Pancreas (tissue), 10 donors: ENCODE data around the gene DNAJA3. TPM values are rescaled to one million over a fixed set of nuclear protein-coding genes. Genes with fewer than 3 reads are reported as not detected.

ENCODE experiments used
- ATAC-seq, 4 donors: fragments of 200-7000 bp; cut with Tn5 transposase; one replicate each; pipeline versions ENCODE4 v1.8.0 to v1.9.1; 2020; ENCODE audit warnings: mild to moderate bottlenecking in 4 of 4, moderate library complexity in 4 of 4
- DNase-seq, 6 donors: peaks; one replicate each; pipeline ENCODE4 v3.0.0-alpha.2; 2020
- FAIRE-seq: peaks from 2 replicates; lab custom pipeline; 2012; peaks lifted over from hg19 to GRCh38; lab: Jason Lieb, UNC
- H3K27ac ChIP-seq, 4 donors: fragments of 200-600 bp; sonication (generic); 1 replicate in 3 of 4; 2 replicates in 1 of 4; pipeline versions ENCODE4 v1.5.0 to v1.8.0; 2020
- H3K27me3 ChIP-seq, 4 donors: fragments of 200-600 bp; one replicate each; pipeline ENCODE4 v1.8.0; 2021
- H3K36me3 ChIP-seq, 3 donors: fragments of 200-600 bp; sonication (generic) in 1 of 3; one replicate each; pipeline versions ENCODE4 v1.5.0 to v1.8.0; 2020 to 2021
- H3K4me1 ChIP-seq, 3 donors: fragments of 200-600 bp; one replicate each; pipeline ENCODE4 v1.8.0; 2021
- H3K4me3 ChIP-seq, 4 donors: fragments of 200-600 bp; sonication (generic) in 2 of 4; one replicate each; pipeline versions ENCODE4 v1.5.0 to v1.8.0; 2020 to 2021
- H3K9me3 ChIP-seq, 4 donors: fragments of 200-600 bp; one replicate each; pipeline ENCODE4 v1.8.0; 2021
- WGBS, 2 donors: extraction: QIAGEN DNeasy Blood & Tissue Kit; methylation state at CpG; one replicate each; pipeline ENCODE4 v1.1.7; 2013; 5-methylcytosine and 5-hydroxymethylcytosine counted together
- intact Hi-C, 3 donors: fragments of 100-400 bp; cut with DNase I; formaldehyde crosslinking; loops; one replicate each; pipeline versions ENCODE4 v1.11.1 to v1.14.2; 2022
- polyA plus RNA-seq, 2 donors: library from polyadenylated mRNA; stranded (reverse); fragments of 200-250 nt; gene quantifications; one replicate each; pipeline ENCODE4 v1.2.3, GENCODE V29; 2013
- total RNA-seq, 6 donors: library from RNA; stranded (reverse); fragmentation: NEBNext Ultra II Directional in 4 of 6; extraction: Animal tissue kit (Norgen Biotek cat#: 25700) in 4 of 6; gene quantifications; one replicate each; pipeline versions ENCODE4 v1.2.1 to v1.2.4, GENCODE V29; 2021 to 2023
- TF ChIP-seq, protein P1 (sequence below), 4 donors: fragments of 200-600 bp; sonication (generic) in 3 of 4; IDR thresholded peaks; one replicate each; pipeline versions ENCODE4 v1.5.0 to v1.8.0; 2021; ENCODE audit warnings: antibody characterized with exemption in 4 of 4
- donor health status: healthy with polysubstance abuse.
- donor health status: DM: no; HTN: no; CAD: no; lungs with moderate emphysema.
- donor health status: DM: no; HTN: no; CAD: no.
- donor health status: control.
- donor health status: control.
- donor health status: Bipolar disorder and iron deficiency.
- donor health status: DM: yes; HTN: yes; CAD: no.
- donor health status: DM: no; HTN: no; CAD: no.
- donor health status: DM: no; HTN: no; CAD: no.
- donor health status: DM: yes; HTN: yes; CAD: no.

The DNAJA3 gene
- total and polyA plus RNA-seq, 8 donors: 20.3 to 33.7 (median 21.5) TPM

DNA sequence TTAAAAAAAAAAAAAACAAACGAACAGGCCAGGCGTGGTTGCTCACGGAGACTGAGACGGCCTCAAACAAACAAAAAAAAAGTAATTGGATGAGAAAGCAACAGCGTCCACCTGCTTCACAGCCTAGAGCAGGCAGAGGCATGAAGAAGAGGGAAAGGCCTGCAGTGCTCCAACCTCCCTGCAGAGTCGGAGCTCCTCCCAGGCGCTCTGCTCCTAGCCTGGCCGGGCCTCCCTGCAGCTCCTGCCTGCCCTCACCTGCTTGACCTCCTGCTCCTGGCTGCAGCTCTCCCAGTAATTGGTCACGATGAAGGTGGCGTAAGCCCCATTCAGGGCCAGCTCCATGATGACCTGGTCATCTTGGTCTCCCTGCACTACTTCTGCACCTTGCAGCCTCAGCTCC is 43.3 kb downstream of the DNAJA3 start:
- H3K9me3 ChIP-seq: no peaks in the 10 kb centered on the region
- H3K4me3 ChIP-seq: no peak overlapping the region
- intact Hi-C loops: no loop called here
- ATAC-seq (no peak), FAIRE-seq (no peak), DNase-seq (peak in 1 of 6 donors; percentile 49)
- H3K4me1 ChIP-seq: no peaks in the 10 kb centered on the region
- TF ChIP-seq, protein P1, sequence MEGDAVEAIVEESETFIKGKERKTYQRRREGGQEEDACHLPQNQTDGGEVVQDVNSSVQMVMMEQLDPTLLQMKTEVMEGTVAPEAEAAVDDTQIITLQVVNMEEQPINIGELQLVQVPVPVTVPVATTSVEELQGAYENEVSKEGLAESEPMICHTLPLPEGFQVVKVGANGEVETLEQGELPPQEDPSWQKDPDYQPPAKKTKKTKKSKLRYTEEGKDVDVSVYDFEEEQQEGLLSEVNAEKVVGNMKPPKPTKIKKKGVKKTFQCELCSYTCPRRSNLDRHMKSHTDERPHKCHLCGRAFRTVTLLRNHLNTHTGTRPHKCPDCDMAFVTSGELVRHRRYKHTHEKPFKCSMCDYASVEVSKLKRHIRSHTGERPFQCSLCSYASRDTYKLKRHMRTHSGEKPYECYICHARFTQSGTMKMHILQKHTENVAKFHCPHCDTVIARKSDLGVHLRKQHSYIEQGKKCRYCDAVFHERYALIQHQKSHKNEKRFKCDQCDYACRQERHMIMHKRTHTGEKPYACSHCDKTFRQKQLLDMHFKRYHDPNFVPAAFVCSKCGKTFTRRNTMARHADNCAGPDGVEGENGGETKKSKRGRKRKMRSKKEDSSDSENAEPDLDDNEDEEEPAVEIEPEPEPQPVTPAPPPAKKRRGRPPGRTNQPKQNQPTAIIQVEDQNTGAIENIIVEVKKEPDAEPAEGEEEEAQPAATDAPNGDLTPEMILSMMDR (IDR thresholded peaks at IDR 0.05): no peak
- peaks cover 0 to 14% (median 5%) of the 10 kb centered on the region in 3 donors for H3K36me3 ChIP-seq
- 85 to 87% methylated on average over 10 of the region's 10 CpGs for WGBS, 2 donors
- no peak overlapping the region for H3K27ac ChIP-seq
- H3K27me3 ChIP-seq: no peaks in the 10 kb centered on the region

DNA sequence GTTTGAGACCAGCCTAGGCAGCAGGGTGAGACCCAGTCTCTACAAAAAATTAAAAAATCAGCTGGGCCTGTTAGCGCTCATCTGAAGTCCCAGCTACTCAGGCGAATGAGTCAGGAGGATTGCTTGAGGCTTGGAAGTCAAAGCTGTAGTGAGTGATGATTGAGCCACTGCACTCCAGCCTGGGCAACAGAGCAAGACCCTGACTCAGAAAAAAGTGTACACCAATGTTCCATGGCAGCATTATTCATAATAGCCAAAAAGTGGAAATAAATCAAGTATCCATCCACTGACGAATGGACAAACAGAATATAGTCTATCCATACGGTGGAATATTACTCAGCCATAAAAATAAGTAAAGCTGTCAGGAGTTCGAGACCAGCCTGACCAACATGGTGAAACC is 46.2 kb downstream of the DNAJA3 start:
- DNase-seq: peak in 1 of 6 donors; percentile 3
- intact Hi-C loops: no loop called here
- H3K4me3 ChIP-seq: no peak overlapping the region
- no peaks in the 10 kb centered on the region for H3K9me3 ChIP-seq
- peaks cover 0 to 2% (median 0%) of the 10 kb centered on the region in 3 donors for H3K4me1 ChIP-seq
- H3K27ac ChIP-seq: no peak overlapping the region
- no peaks in the 10 kb centered on the region for H3K27me3 ChIP-seq
- no peak for FAIRE-seq
- WGBS, 2 donors: 93 to 94% methylated on average over 5 of the region's 5 CpGs
- TF ChIP-seq, protein P1 (IDR thresholded peaks at IDR 0.05): no peak
- no peak for ATAC-seq
- peaks cover 0 to 11% (median 3%) of the 10 kb centered on the region in 3 donors for H3K36me3 ChIP-seq

DNA sequence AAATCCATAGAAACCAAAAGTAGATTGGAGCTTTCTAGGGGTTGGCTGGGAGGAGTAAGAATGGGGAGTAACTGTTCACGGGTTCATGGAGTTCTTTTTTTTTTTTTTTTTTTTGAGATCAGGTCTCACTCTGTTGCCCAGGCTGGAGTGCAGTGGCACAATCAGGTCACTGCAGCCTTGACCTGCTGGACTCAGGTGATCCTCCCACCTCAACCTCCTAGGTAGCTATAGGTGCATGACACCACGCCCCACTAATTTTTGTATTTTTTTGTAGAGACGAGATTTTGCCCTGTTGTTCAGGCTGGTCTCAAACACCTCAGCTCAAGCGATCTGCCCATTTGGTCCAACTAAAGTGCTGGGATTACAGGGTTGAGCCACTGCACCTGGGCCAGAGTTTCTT is 47.2 kb downstream of the DNAJA3 start:
- FAIRE-seq (no peak), DNase-seq (no peak)
- intact Hi-C loops: no loop called here

DNA sequence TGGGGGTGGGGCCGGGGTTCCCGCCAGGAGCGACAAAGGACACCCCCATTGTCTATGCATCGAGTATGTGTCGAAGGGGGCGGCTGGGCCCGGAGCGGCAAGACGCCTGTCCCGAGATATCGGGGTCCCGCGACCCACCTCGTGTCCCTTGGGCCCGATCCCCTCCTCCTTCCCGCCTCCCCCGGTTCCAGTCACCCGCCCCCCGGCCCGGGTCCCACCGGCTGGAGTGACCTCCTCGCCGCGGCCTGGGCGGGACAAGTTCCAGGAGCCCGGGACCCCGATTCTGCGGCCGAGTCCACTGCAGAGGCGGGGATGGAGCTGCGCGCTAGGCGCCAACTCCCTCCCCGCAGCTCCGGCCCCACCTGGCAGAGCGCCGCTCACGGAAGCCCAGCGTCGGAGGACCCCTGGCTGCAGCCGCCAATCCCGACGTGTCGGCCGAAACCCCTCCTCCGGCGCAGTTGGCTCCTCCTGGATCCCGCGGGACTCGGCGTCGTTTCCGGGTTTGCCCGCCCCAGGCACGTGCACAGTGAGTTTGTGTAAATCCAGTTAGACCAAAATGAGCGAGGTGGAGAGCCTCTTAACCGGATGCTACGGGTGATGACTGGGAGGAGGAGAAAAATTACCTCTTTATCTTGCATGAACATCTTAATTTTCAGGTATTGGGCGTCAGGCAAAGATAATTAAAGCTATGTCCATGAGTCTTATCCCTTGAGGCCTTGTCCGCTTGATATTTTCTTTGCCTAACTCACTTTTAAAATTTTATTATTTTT is 48.7 kb downstream of the DNAJA3 start, which contains the start of gene NMRAL1:
TSS of gene NMRAL1 (minus strand) at position 434 of the 770 bp plus-strand sequence. CDS start 493 bp downstream, outside the sequence.
- WGBS, 2 donors: 3 to 4% methylated on average over 44 to 60 of the region's 60 CpGs
- H3K4me3 ChIP-seq: peak within 1 kb of the TSS; percentile 62 to 91 (median 76)
- no peak for FAIRE-seq
- ATAC-seq: peak; percentile 54 to 74 (median 68)
- peaks cover 0 to 3% (median 0%) of the 10 kb centered on the region in 3 donors for H3K36me3 ChIP-seq
- TF ChIP-seq, protein P1 (IDR thresholded peaks at IDR 0.05): no peak
- no peaks in the 10 kb centered on the region for H3K27me3 ChIP-seq
- H3K9me3 ChIP-seq: no peaks in the 10 kb centered on the region
- intact Hi-C loops: no loop called here
- H3K4me1 ChIP-seq: peaks cover 0 to 8% (median 0%) of the 10 kb centered on the region in 3 donors
- peak; percentile 86 to 95 (median 88) for DNase-seq
- peak within 1 kb of the TSS; percentile 52 to 82 (median 71) for H3K27ac ChIP-seq

More for the DNA sequence above, 47.2 kb downstream of the DNAJA3 start:
- H3K36me3 ChIP-seq: peaks cover 0 to 11% (median 3%) of the 10 kb centered on the region in 3 donors
- no peak for ATAC-seq
- H3K27me3 ChIP-seq: no peaks in the 10 kb centered on the region
- no peaks in the 10 kb centered on the region for H3K9me3 ChIP-seq
- TF ChIP-seq, protein P1 (IDR thresholded peaks at IDR 0.05): no peak
- H3K27ac ChIP-seq: no peak overlapping the region
- peaks cover 0 to 4% (median 0%) of the 10 kb centered on the region in 3 donors for H3K4me1 ChIP-seq
- WGBS, 2 donors: 60 to 71% methylated on average over 4 of the region's 4 CpGs
- no peak overlapping the region for H3K4me3 ChIP-seq
